ENCODE data around the gene GUCY1A1. TPM values are rescaled to one million over a fixed set of nuclear protein-coding genes. Genes with fewer than 3 reads are reported as not detected.
"Not testable (repeated sequence)": the region's sequence is repeated elsewhere in the genome, so short reads cannot be mapped to it uniquely, and the experiment has no call there.

The GUCY1A1 gene, protein sequence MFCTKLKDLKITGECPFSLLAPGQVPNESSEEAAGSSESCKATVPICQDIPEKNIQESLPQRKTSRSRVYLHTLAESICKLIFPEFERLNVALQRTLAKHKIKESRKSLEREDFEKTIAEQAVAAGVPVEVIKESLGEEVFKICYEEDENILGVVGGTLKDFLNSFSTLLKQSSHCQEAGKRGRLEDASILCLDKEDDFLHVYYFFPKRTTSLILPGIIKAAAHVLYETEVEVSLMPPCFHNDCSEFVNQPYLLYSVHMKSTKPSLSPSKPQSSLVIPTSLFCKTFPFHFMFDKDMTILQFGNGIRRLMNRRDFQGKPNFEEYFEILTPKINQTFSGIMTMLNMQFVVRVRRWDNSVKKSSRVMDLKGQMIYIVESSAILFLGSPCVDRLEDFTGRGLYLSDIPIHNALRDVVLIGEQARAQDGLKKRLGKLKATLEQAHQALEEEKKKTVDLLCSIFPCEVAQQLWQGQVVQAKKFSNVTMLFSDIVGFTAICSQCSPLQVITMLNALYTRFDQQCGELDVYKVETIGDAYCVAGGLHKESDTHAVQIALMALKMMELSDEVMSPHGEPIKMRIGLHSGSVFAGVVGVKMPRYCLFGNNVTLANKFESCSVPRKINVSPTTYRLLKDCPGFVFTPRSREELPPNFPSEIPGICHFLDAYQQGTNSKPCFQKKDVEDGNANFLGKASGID
- 25.7 and 29.0 TPM in 2 replicates for total RNA-seq (2014; rRNA removed; shearing (Covaris generic))

DNA sequence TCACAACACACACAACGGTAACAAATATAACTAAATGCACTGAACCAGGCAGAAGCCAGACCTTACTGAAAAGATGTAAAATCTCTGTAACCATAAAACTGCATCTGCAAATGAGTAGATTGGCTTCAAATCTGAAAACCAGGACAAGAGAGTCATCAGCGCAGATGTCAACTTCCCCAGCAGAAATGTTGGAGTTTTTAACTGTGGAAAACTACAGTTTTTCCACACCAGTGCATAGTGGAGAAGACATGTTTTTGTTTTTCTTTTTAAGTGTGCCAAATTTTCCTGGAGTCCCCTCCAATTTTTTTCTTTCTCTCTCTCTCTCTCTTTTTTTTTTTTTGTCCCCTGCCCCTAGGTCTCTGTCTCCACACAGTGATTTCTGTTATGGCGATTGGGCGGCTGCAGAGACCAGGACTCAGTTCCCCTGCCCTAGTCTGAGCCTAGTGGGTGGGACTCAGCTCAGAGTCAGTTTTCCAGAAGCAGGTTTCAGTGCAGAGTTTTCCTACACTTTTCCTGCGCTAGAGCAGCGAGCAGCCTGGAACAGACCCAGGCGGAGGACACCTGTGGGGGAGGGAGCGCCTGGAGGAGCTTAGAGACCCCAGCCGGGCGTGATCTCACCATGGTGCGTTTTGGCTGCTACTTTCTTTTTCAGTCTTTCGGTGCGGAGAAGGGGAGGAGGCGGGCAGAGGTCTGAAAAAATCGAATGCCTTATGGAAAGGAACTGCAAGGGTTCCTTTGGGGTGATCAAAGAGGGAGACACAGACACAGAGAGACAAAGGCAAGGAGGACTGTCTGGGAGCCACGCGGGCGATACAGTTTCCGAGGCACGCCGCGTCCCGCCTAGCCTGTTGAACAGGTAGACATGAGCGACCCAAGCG, at the start of gene GUCY1A1:
Gene GUCY1A1, plus strand, starts transcription at position 505 of the 878 bp plus-strand sequence. CDS start 30,020 bp downstream, outside the sequence.
- no peak for DNase-seq (ENCODE audit: low spot score)
- in situ Hi-C loops (cut with HindIII; ENCODE audit: low sequenced_read_pairs): no loop called here

DNA sequence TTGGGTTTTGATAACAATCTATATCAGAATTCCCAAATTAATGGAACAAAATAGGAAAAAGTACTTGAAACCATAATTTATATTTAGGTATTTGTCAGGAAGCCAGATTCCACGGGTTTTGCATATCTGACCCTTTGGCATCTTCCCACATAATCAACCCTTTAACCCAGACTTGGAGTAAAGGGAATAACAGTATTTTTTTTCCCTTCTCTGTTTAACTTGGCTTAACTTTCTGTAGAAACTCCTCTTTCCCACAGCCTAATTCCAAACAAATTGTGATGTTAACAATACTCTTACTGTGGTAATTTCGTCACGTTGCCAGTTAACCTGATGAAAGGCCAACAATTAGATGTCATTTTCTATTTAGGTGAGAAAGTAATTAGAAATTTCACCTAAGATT, 49.4 kb upstream of the GUCY1A1 start:
- DNase-seq (ENCODE audit: low spot score): no peak

DNA sequence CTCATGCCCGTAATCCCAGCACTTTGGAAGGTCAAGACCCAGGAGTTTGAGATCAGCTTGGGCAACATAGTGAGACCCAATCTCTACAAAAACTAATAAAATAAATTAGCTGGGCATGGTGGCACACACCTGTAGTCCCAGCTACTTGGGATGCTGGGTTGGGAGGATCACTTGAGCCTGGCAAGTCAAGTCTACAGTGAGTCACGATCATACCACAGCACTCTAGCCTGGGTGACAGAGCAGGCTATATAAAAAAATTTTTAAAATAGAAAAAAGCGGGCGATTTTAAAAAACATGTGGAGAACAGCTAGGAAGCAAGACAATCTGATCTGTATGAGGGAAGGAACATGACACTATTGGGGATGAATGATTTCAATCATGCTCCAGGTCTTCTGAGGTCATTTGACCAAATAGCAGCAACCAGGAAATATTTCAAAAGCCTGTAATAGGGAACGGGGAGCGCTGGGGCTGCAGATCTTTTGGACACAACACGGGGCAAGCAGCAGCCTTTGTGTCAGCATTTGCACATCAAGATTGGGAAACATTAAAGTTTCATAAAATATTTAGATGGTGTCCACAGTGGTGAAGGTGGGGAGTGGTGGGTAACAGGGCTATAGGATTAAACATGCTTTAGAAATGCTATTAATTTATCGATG, 48.3 kb upstream of the GUCY1A1 start:
- in situ Hi-C loops (cut with HindIII; ENCODE audit: low sequenced_read_pairs): no loop called here
- no peak for DNase-seq (ENCODE audit: low spot score)

More for the DNA sequence above, 49.4 kb upstream of the GUCY1A1 start:
- in situ Hi-C loops (cut with HindIII; ENCODE audit: low sequenced_read_pairs): no loop called here

DNA sequence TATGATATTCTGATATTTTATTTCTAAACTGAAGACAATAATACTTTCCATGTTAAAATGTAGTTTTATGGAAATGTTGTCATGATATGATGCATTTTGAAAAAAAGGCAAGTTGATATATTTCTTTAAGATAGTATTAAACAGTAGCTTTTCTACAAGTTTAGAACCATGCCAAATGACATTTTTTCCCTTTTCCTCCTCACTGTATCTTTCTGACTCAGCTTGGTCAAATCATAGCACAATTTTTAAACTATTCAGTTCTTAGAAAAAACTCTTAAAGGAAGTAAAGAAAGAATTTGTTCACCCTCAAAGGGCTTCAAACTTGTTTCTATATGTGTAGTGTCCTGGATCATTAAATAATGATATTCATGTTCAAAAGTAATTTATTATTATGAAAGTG, 46.0 kb upstream of the GUCY1A1 start:
- DNase-seq (ENCODE audit: low spot score): no peak
- in situ Hi-C loops (cut with HindIII; ENCODE audit: low sequenced_read_pairs): no loop called here

DNA sequence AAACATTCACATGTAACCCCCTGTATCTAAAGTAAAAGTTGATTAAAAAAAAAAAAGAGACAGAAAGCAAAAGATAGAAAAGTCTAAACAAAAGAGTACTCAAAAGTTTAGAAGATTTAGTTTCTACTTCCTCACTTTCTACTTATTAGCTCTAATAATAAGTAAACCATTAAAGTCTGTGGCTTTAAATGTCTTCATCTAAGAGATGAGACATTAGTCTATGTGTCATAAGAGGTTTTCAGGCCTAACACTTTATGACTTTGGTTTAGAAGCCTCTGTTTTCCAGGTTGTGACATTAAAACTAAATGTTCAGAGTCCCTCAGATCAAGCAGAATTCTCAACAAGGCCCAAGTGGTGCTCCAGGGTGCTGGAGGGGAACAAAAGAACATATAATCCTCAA, 42.2 kb upstream of the GUCY1A1 start:
- no peak for DNase-seq (ENCODE audit: low spot score)
- in situ Hi-C loops (cut with HindIII; ENCODE audit: low sequenced_read_pairs): no loop called here

DNA sequence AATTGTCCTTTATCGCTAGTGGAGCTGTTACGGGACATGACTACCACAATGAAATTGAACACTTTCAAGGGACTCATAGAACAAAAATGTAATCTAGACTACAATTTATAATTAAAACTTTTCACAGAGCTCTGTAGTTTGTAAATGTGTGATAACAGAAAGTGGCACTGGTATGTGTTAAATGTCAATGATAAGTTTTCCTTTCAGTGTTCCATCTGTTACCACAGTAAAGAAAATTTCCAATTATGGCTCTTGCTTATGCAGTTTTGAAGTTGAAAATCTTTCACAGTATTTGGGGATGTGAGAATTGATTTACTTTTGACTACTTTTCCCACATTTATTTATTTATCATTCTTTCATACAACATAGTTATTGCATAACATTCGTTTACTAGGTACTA, 40.1 kb upstream of the GUCY1A1 start:
- no peak for DNase-seq (ENCODE audit: low spot score)
- in situ Hi-C loops (cut with HindIII; ENCODE audit: low sequenced_read_pairs): no loop called here

DNA sequence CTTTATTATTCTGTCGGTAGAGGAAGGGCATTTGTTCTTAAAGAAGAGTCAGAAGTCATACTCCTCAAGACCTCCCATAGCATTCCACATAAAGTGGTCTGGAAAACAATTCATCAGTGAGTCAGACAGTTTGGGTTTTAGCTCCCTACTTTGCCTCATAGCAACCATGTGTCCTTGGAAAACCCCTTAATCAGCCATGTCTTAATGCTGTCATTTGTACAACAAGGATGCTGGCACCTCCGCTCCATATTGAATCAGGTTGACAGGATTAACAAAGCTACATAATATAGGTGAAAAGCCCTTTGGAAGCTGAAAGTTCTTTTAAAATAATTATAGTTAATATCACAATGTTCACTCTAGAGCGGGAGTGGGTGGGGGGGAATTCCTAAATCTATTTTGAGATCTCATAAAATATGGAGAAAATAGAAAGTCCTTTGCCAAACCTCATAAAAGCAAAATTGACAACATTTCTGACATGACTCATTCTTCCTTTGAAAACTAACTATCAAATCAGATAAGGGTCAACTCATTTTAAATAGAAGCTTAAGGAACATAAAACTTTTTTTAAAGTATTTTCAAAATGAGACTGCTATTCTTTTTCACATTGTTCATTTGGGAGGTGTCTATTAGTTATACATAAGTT, 37.3 kb upstream of the GUCY1A1 start:
- in situ Hi-C loops (cut with HindIII; ENCODE audit: low sequenced_read_pairs): no loop called here
- DNase-seq (ENCODE audit: low spot score): no peak

DNA sequence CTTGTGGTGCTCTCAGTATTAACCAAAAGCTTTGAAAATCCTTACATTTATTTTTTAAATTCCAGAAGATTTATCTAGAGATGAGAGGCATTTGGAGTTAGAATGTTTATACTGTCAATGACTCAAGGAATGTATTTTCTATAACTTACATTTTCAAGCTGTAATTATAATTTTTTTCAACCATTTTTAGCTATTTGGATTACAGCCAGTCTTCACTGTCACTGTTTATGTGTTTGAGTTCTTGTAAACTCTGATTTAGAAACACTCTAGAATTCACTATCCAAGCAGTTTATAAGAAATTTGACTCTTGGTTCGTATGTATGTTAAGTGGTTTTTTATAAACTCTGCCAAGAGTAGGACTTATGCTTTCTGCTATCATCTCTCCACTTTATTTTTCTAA, 36.7 kb upstream of the GUCY1A1 start:
- DNase-seq (ENCODE audit: low spot score): no peak
- in situ Hi-C loops (cut with HindIII; ENCODE audit: low sequenced_read_pairs): no loop called here

DNA sequence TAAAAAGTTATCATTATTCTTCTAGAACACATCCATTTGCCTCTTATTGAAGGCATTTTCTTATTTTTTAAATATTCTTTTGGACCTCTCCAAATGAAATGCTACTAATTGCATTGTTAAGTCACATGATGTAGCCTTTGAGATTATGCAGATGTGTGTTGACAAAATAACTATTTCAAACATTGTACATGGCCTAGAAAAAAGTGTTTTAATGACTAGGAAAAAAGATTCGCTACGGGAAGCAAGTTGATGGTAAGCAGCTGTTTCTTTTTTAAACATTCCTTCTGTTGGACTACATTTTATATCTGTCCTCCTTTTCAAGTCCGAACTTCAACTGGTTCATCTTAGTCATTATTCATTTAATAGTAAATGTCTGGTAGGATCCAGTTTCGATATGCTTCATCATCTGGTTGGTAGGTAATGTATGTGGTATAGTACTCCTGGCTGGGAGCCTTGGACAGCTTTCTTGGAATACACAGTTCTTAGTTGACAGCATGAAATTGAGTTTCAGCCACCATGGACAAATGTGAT, 34.3 kb upstream of the GUCY1A1 start:
- in situ Hi-C loops (cut with HindIII; ENCODE audit: low sequenced_read_pairs): no loop called here
- DNase-seq (ENCODE audit: low spot score): no peak

DNA sequence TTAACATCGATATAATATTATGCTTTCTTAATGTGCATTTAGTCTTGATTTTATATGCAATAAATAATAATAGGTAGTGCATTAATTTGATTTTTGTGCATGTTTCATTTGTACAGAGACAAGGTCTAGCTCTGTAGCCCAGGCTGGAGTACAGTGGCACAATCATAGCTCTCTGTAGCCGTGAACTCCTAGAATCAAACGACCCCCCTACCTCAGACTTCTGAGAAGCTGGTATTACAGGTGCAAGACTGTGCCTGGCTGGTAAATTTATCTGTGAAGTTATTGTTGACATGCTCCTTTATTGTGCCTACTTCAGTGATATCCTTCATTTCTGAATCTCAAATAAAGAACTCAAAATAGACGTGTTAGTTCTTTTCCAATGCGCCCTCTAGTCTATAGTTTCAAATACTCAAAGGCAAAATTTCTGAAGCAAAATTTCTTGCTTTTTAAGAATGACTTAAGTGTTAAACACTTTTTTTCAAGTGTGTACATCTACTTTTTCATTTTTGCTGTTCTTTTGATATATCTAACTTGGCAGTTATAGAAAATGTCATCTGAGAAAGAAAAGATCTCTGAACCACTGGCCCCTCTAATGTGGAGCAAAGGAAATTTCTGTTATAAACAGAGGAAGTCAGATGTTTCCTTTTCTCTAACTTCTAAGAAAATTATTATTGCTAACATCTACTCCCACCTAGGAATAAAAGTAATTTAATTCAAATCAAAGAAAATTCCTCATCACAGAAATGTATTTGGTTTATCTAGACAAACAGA, 28.3 kb upstream of the GUCY1A1 start:
- DNase-seq (ENCODE audit: low spot score): no peak
- in situ Hi-C loops (cut with HindIII; ENCODE audit: low sequenced_read_pairs): no loop called here

DNA sequence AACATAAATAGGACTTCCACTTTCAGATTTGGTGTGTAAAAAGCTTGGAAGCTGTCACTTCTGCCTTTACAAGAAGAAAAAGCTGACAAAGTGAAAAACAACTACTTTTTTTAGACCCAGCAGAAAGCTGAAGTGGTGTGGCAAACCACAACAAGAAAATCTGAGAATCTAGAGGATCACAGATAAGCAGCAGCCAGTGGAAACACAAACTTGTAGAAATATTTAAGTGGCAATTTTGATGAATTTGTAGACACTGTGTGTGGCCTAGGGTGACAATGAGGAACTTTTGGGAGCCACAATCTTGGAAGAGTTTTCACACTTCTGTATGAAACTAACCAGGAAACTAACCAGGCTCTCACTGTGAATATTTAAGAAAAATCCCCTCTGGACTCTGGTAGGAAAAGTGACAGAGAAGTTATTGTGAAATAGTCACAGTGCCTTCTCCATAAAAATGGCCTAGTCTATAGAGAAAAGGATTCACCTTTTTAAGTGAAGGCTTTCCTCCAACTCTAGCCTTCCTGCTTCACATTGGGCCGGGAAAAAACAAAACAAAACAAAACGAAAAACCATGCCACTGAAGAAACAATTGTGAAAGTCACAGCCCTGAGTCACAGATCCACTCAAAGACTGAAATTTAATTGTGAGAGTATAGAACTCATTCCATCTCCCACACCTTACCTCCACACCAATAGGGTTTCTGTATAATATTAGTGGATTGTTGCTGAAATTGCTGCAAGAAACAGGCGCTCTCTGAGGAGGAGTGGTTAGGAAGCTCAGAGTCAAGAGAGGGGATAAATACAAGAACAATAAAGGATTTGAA, 26.7 kb upstream of the GUCY1A1 start:
- DNase-seq (ENCODE audit: low spot score): no peak
- in situ Hi-C loops (cut with HindIII; ENCODE audit: low sequenced_read_pairs): no loop called here

DNA sequence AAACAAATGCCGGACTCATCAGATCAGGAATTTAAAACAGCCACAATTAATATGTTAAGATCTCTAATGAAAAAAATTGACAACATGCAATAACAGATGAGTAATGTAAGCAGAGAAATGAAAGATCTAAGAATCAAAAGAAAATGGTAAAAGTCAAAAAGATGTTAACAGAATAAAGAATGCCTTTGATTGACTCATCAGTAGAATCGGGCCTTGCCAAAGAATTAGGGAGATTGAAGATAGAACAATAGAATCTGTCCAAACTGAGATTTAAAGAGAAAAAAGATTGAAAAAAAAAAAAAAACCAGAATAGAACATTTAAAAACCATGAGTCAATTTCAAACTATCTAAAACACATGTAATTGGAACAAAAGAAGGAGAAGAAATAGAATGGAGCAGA, 25.9 kb upstream of the GUCY1A1 start:
- no peak for DNase-seq (ENCODE audit: low spot score)
- in situ Hi-C loops (cut with HindIII; ENCODE audit: low sequenced_read_pairs): no loop called here

DNA sequence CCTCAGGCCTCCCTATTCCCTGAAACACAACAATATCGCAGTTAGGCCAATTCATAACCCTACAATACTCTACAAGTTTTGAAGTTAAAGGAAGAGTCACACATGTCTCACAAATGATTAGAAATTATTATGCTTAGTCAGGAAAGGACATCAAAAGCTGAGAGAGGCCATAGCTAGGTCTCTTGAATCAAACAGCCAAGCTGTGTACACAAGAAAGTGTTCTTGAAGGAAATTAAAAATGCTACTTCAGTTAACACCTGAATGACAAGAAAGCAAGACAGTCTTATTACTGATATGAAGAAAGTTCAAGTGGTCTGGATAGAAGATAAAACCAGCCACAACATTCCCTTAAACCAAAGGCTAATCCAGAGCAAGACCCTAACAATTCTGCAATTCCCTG, 23.6 kb upstream of the GUCY1A1 start:
- no peak for DNase-seq (ENCODE audit: low spot score)
- in situ Hi-C loops (cut with HindIII; ENCODE audit: low sequenced_read_pairs): no loop called here

DNA sequence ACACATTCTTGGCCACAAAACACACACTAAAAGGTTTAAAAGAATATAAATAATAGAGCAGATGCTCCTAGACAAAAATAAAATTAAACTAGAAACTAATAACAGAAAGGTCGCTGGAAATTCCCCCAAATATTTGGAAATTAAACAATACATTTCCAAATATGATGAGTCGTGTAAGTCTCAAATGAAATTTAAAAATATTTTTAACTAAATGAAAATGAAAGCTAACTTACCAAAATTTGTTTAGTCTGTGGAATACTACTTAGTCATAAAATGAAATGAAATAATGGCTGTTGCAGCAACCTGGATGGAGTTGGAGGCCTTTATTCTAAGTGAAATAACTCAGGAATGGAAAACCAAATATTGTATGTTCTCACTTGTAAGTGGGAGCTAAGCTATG, 20.6 kb upstream of the GUCY1A1 start:
- in situ Hi-C loops (cut with HindIII; ENCODE audit: low sequenced_read_pairs): no loop called here
- DNase-seq (ENCODE audit: low spot score): no peak

DNA sequence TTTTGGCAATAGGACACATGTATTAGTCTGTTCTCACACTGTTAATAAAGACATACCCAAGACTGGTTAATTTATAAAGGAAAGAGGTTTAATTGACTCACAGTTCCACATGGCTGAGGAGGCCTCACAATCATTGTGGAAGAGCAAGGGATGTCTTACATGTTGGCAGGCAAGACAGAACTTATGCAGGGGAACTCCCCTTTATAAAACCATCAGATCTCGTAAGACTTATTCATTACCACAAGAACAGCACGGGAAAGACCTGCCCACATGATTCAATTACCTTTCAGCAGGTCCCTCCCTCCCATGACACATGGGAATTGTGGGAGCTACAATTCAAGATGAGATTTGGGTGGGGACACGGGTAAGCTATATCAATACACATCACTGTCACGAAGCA, 15.9 kb upstream of the GUCY1A1 start:
- DNase-seq (ENCODE audit: low spot score); in situ Hi-C loops (cut with HindIII; ENCODE audit: low sequenced_read_pairs): not testable (repeated sequence)

DNA sequence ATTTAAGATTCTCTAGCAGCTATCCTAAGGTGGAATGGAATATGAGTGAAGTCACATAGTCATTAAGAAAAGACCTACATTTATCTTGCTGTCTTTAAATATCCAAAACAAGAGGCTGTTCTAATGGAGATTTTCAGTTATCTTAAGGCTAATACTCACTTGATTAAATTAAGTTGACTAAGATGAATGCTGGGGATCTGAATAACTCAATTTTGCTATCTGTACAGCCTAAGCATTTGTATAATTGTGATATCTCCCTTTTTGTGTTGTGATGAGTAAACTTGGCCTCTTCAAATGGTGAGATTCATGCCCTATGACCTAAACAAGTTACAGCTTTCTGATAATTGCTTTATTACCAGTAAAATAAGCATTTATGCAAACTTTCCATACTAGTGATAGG, 13.6 kb upstream of the GUCY1A1 start:
- in situ Hi-C loops (cut with HindIII; ENCODE audit: low sequenced_read_pairs): no loop called here
- no peak for DNase-seq (ENCODE audit: low spot score)

DNA sequence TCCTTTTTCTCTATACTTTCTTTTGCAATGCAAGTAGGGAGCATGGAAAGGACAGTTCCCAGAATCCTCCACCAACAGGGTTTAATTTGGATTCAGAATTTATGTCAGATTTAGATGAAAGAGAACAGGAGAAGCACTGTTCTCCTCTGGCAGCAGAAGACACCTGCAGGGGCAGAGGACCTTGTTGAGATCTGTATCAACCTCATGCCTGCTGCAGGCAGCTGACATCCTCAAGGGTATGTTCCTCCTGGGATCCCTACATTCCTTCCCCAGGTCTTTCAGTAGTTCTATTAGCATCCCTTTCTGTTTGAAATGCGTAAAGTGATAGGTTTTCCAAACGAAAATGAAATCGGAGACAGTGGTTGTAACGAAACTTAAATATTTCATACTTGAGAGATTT, 10.6 kb upstream of the GUCY1A1 start:
- in situ Hi-C loops (cut with HindIII; ENCODE audit: low sequenced_read_pairs): no loop called here
- no peak for DNase-seq (ENCODE audit: low spot score)
